HepG2 (cell line): ENCODE measurements around the gene CCS. TPM values are rescaled to one million over a fixed set of nuclear protein-coding genes. Genes with fewer than 3 reads are reported as not detected.

ENCODE experiments used
- ATAC-seq: fragments of 200-7000 bp; cut with Tn5 transposase; 3 replicates; pipeline ENCODE4 v1.9.1; 2020; ENCODE audit warnings: mild to moderate bottlenecking, moderate library complexity
- BruUV-seq: library from RNA; stranded (reverse); fragments of 400-500 nt; replicated peaks from 2 replicates; lab custom pipeline; 2021; lab: Mats Ljungman, UMichigan
- CTCF ChIA-PET: fragments of 300-600 bp; formaldehyde crosslinking; extraction: SDS; loops from one replicate; lab custom pipeline; 2021; ENCODE audit warnings: low total read pairs, inconsistent platforms, low intra/inter-chr PET ratio; lab: Yijun Ruan, JAX
- POLR2A ChIA-PET: fragments of 350-600 bp; sonication (Branson Sonifier 250); formaldehyde crosslinking; loops from one replicate; lab custom pipeline; 2020; ENCODE audit warnings: antibody characterized with exemption, inconsistent platforms; lab: Yijun Ruan, JAX
- DNase-seq: peaks from one replicate; pipeline ENCODE4 v3.0.0-alpha.2; 2015; ENCODE audit warnings: low spot score
- FAIRE-seq: peaks from 3 replicates; lab custom pipeline; 2011; peaks lifted over from hg19 to GRCh38; lab: Jason Lieb, UNC
- H2AFZ ChIP-seq: one replicate; pipeline ENCODE4 v1.6.1; 2011; ENCODE audit warnings: low read length, inconsistent platforms
- H3K27ac ChIP-seq: fragments of 300-600 bp; 3 replicates; pipeline ENCODE4 v1.8.0; 2011; ENCODE audit warnings: mixed run types, mild to moderate bottlenecking, mixed read lengths, low read length, inconsistent platforms; ENCODE audit not compliant: insufficient read depth; ENCODE audit errors: extremely low read length
- H3K27me3 ChIP-seq, 2 experiments: fragments of 200-600 bp in 1 of 2; 2 replicates in 1 of 2; 3 replicates in 1 of 2; pipeline versions ENCODE4 v1.6.0 to v1.8.0; 2011; ENCODE audit warnings: low read length in 2 of 2, mild to moderate bottlenecking in 2 of 2, moderate library complexity in 2 of 2, inconsistent platforms in 1 of 2; ENCODE audit not compliant: insufficient read depth in 2 of 2, control insufficient read depth in 1 of 2
- H3K36me3 ChIP-seq, 2 experiments: fragments of 200-600 bp in 1 of 2; replicated peaks in 1 of 2; 2 replicates in 1 of 2; 3 replicates in 1 of 2; pipeline versions ENCODE4 v1.5.1 to v1.8.0; 2011; ENCODE audit warnings: low read length in 2 of 2, inconsistent platforms in 1 of 2; ENCODE audit not compliant: insufficient read depth in 2 of 2, control insufficient read depth in 1 of 2
- H3K4me1 ChIP-seq: 2 replicates; pipeline ENCODE4 v1.5.1; 2012; ENCODE audit warnings: low read length, inconsistent platforms; ENCODE audit not compliant: insufficient read depth
- H3K4me2 ChIP-seq: 2 replicates; pipeline ENCODE4 v1.6.0; 2011; ENCODE audit warnings: low read depth, low read length, inconsistent platforms
- H3K4me3 ChIP-seq, 3 experiments: fragments of 200-600 bp in 1 of 3; sonication (generic), shearing (Covaris generic) in 1 of 3; replicated peaks in 1 of 3; 2 replicates each; pipeline ENCODE4 v1.5.1; 2011 to 2016; ENCODE audit warnings: low read length in 3 of 3, inconsistent platforms in 2 of 3, low read depth in 2 of 3, mild to moderate bottlenecking in 2 of 3, control low read depth in 1 of 3, mixed read lengths in 1 of 3; ENCODE audit not compliant: insufficient read depth in 1 of 3
- H3K79me2 ChIP-seq: one replicate; pipeline ENCODE4 v1.6.1; 2011; ENCODE audit warnings: low read length, inconsistent platforms; ENCODE audit not compliant: insufficient read depth
- H3K9ac ChIP-seq: 2 replicates; pipeline ENCODE4 v1.6.0; 2011; ENCODE audit warnings: mild to moderate bottlenecking, low read depth, low read length, inconsistent platforms; ENCODE audit not compliant: insufficient read depth
- H3K9me3 ChIP-seq: 2 replicates; pipeline ENCODE4 v1.5.1; 2012; ENCODE audit warnings: mild to moderate bottlenecking, low read length
- H4K20me1 ChIP-seq: 2 replicates; pipeline ENCODE4 v1.6.0; 2011; ENCODE audit warnings: inconsistent platforms, mild to moderate bottlenecking, low read length, moderate library complexity; ENCODE audit not compliant: insufficient read depth
- AKNA ChIP-seq: sonication (generic); formaldehyde crosslinking; IDR thresholded peaks from 2 replicates; pipeline ENCODE4 v1.4.0; 2020; ENCODE audit warnings: missing genetic modification reagents, borderline replicate concordance
- ATF7-NPFF ChIP-seq: sonication (generic); formaldehyde crosslinking; IDR thresholded peaks from 2 replicates; pipeline ENCODE4 v1.8.1; 2023; ENCODE audit warnings: mild to moderate bottlenecking, low read depth, missing genetic modification reagents, moderate library complexity
- CREBL2 ChIP-seq: sonication (generic); formaldehyde crosslinking; IDR thresholded peaks from 2 replicates; pipeline ENCODE4 v1.8.1; 2023; ENCODE audit warnings: missing genetic modification reagents, mild to moderate bottlenecking, borderline replicate concordance
- HES4 ChIP-seq: sonication (generic); formaldehyde crosslinking; IDR thresholded peaks from 2 replicates; pipeline ENCODE4 v1.9.0; 2021; ENCODE audit warnings: mild to moderate bottlenecking, missing genetic modification reagents, borderline replicate concordance
- HOXA5 ChIP-seq: sonication (generic); formaldehyde crosslinking; IDR thresholded peaks from 2 replicates; pipeline ENCODE4 v1.4.0; 2020; ENCODE audit warnings: missing genetic modification reagents
- IRX3 ChIP-seq: sonication (generic); formaldehyde crosslinking; IDR thresholded peaks from 2 replicates; pipeline ENCODE4 v1.8.1; 2023; ENCODE audit warnings: mild to moderate bottlenecking, low read depth, missing genetic modification reagents, borderline replicate concordance
- MIXL1 ChIP-seq: IDR thresholded peaks from 2 replicates; pipeline ENCODE4 v1.6.1; 2016
- NCOA5 ChIP-seq: sonication (generic); formaldehyde crosslinking; IDR thresholded peaks from 2 replicates; pipeline ENCODE4 v1.4.0; 2020; ENCODE audit warnings: missing genetic modification reagents
- NFKB2 ChIP-seq: sonication (generic); formaldehyde crosslinking; IDR thresholded peaks from 2 replicates; pipeline ENCODE4 v1.4.0; 2020; ENCODE audit warnings: missing genetic modification reagents, borderline replicate concordance
- ZBTB38 ChIP-seq: sonication (generic); formaldehyde crosslinking; IDR thresholded peaks from 2 replicates; pipeline ENCODE4 v1.5.1; 2020; ENCODE audit warnings: mild to moderate bottlenecking, missing genetic modification reagents
- ZMYM3 ChIP-seq: sonication (generic); formaldehyde crosslinking; IDR thresholded peaks from 2 replicates; pipeline ENCODE4 v1.5.1; 2020; ENCODE audit warnings: mild to moderate bottlenecking, missing genetic modification reagents
- ZNF256 ChIP-seq: sonication (generic); formaldehyde crosslinking; conservative IDR thresholded peaks from 2 replicates; pipeline ENCODE4 v1.4.0; 2020; ENCODE audit warnings: missing genetic modification reagents
- ZNF629 ChIP-seq: sonication (generic); formaldehyde crosslinking; conservative IDR thresholded peaks from 2 replicates; pipeline ENCODE4 v1.5.0; 2020; ENCODE audit warnings: missing genetic modification reagents
- ZNF703 ChIP-seq: sonication (generic); formaldehyde crosslinking; IDR thresholded peaks from 2 replicates; pipeline ENCODE4 v1.5.1; 2020; ENCODE audit warnings: missing genetic modification reagents, mild to moderate bottlenecking, moderate library complexity, borderline replicate concordance
- ZNF713 ChIP-seq: sonication (generic); formaldehyde crosslinking; IDR thresholded peaks from 2 replicates; pipeline ENCODE4 v1.4.0; 2020; ENCODE audit warnings: mild to moderate bottlenecking, missing genetic modification reagents
- WGBS: methylation state at CpG from one replicate; pipeline ENCODE4 v1.1.6; 2017; ENCODE audit warnings: low lambda C conversion rate; 5-methylcytosine and 5-hydroxymethylcytosine counted together
- in situ Hi-C: cut with HindIII; loops from 2 replicates; pipeline ENCODE4 v1.10.0; 2017; ENCODE audit warnings: low pct_unique_long_range_greater_than_20kb; ENCODE audit not compliant: extremely low pct_ligation_motif_present
- intact Hi-C: fragments of 100-400 bp; cut with micrococcal nuclease; formaldehyde crosslinking; loops from one replicate; pipeline ENCODE4 v1.10.0; 2022; ENCODE audit not compliant: unreplicated experiment
- polyA plus RNA-seq, 8 experiments: library from polyadenylated mRNA; depleted of rRNA in 3 of 8; stranded (reverse) in 7 of 8; unstranded in 1 of 8; fragments of >200 nt; fragmentation: Illumina TruSeq in 4 of 8; extraction: Trizol in 4 of 8; gene quantifications; 2 replicates each; pipeline versions ENCODE4 v1.2.1 to v1.2.3, GENCODE V29; 2011 to 2016; ENCODE audit warnings: low read depth in 4 of 8, missing spikeins in 1 of 8, mixed read lengths in 1 of 8; ENCODE audit not compliant: insufficient read depth in 1 of 8
- total RNA-seq, 5 experiments: library from RNA; depleted of rRNA; stranded (reverse); fragments of >200 nt; fragmentation: Illumina TruSeq; extraction: Trizol; gene quantifications; 2 replicates each; pipeline ENCODE4 v1.2.3, GENCODE V29; 2016; ENCODE audit warnings: low read depth in 1 of 5
- TF ChIP-seq, protein P1 (sequence below): sonication (generic); formaldehyde crosslinking; IDR thresholded peaks from 2 replicates; pipeline ENCODE4 v1.4.0; 2020; ENCODE audit warnings: missing genetic modification reagents

The CCS gene
- total and polyA plus RNA-seq, 2 of the 13 experiments (the other 11 are each of a cell fraction or from before 2014, with no cell fraction given), result 25.4 to 44.6 TPM

DNA sequence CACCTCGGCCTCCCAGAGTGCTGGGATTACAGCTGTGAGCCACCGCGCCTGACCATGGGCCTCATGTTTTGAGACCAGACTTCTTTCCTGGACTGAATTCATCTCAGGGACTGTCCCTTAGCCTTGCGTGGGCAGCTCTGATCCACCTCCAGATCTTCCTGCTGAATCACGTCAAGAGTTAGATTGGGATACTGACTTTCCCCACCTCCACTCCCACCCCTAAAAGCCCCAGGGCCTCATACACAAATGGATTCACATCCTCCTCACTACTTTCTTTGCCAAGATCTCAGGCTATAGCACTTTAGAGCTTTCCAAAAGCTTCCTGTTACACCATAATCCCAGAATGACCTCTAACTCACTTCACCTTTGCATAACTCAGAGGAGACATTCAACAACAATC, 12.2 kb upstream of the CCS start:
- ATAC-seq (no peak), FAIRE-seq (no peak), DNase-seq (no peak)
- intact Hi-C loops (no loop called here), in situ Hi-C loops (no loop called here)
- Histone ChIP-seq H3K36me3 (no peaks in the 10 kb centered on the region), H3K4me1 (peaks cover 22% of the 10 kb centered on the region), H3K4me2 (no peak overlapping the region), H3K9me3 (no peaks in the 10 kb centered on the region; the same call in 1 of the 2 replicates), H4K20me1 (no peaks in the 10 kb centered on the region), H3K79me2 (no peaks in the 10 kb centered on the region), H3K9ac (no peak overlapping the region), H3K4me3 (no peak overlapping the region), H3K27me3 (peaks cover 0 to 2% of the 10 kb centered on the region in 2 experiments; a peak in 1 of 5 replicates), H2AFZ (no peak overlapping the region), H3K27ac (no peak overlapping the region)
- TF ChIP-seq IRX3 (CRISPR knock-in tag) (no peak), CREBL2 (CRISPR knock-in tag) (no peak), ZNF703 (CRISPR knock-in tag) (no peak), ZNF713 (CRISPR knock-in tag) (no peak), HOXA5 (CRISPR knock-in tag) (no peak), ZNF629 (CRISPR knock-in tag) (no peak), AKNA (CRISPR knock-in tag) (no peak), ZMYM3 (no peak), ZNF256 (no peak), ATF7-NPFF (CRISPR knock-in tag) (no peak), ZBTB38 (CRISPR knock-in tag) (no peak), NCOA5 (CRISPR knock-in tag) (no peak), MIXL1 (CRISPR knock-in tag) (no peak), NFKB2 (CRISPR knock-in tag) (no peak), HES4 (CRISPR knock-in tag) (no peak)
- TF ChIP-seq, protein P1, sequence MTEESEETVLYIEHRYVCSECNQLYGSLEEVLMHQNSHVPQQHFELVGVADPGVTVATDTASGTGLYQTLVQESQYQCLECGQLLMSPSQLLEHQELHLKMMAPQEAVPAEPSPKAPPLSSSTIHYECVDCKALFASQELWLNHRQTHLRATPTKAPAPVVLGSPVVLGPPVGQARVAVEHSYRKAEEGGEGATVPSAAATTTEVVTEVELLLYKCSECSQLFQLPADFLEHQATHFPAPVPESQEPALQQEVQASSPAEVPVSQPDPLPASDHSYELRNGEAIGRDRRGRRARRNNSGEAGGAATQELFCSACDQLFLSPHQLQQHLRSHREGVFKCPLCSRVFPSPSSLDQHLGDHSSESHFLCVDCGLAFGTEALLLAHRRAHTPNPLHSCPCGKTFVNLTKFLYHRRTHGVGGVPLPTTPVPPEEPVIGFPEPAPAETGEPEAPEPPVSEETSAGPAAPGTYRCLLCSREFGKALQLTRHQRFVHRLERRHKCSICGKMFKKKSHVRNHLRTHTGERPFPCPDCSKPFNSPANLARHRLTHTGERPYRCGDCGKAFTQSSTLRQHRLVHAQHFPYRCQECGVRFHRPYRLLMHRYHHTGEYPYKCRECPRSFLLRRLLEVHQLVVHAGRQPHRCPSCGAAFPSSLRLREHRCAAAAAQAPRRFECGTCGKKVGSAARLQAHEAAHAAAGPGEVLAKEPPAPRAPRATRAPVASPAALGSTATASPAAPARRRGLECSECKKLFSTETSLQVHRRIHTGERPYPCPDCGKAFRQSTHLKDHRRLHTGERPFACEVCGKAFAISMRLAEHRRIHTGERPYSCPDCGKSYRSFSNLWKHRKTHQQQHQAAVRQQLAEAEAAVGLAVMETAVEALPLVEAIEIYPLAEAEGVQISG (CRISPR knock-in tag), result no peak
- BruUV-seq, result no TSS peak
- ChIA-PET POLR2A (interaction anchor here (1.0 to 1.8 kb wide), 4 partner anchors 12 to 97 kb away, joined by 3 to 9 read pairs (median 4); partner anchors contain the start of genes CCDC87, CCS and RBM4B), CTCF (interaction anchor here (2.7 kb wide), 1 partner anchor 98 kb away, joined by 34 read pairs; the partner anchor contains the start of gene RBM4B)
- WGBS, result 32% methylated on average over 5 of the region's 5 CpGs
